CD14-positive monocyte (primary cell): ENCODE measurements around the gene MGAT4A. TPM values are rescaled to one million over a fixed set of nuclear protein-coding genes. Genes with fewer than 3 reads are reported as not detected.

ENCODE experiments used
- DNase-seq, 3 donors: peaks; one replicate each; pipeline ENCODE4 v3.0.0-alpha.2; 2011 to 2022
- H2AFZ ChIP-seq: 2 replicates; pipeline ENCODE4 v1.6.0; 2012; ENCODE audit warnings: mild to moderate bottlenecking, low read depth, low read length, inconsistent platforms; ENCODE audit not compliant: insufficient read depth, poor library complexity, severe bottlenecking
- H3K27ac ChIP-seq, 2 donors: 1 replicate in 1 of 2; 2 replicates in 1 of 2; pipeline ENCODE4 v1.5.1; 2012 to 2013; ENCODE audit warnings: low read length in 2 of 2, control low read depth in 1 of 2, inconsistent platforms in 1 of 2, low read depth in 1 of 2, mild to moderate bottlenecking in 1 of 2
- H3K27me3 ChIP-seq, 2 donors: one replicate each; pipeline versions ENCODE4 v1.6.0 to v1.6.1; 2011 to 2013; ENCODE audit warnings: low read length in 2 of 2; ENCODE audit not compliant: control insufficient read depth in 2 of 2, insufficient read depth in 2 of 2
- H3K36me3 ChIP-seq, 2 donors: replicated peaks in 1 of 2; 1 replicate in 1 of 2; 2 replicates in 1 of 2; pipeline versions ENCODE4 v1.5.1 to v1.6.1; 2012 to 2013; ENCODE audit warnings: low read length in 2 of 2, control low read depth in 1 of 2, inconsistent platforms in 1 of 2, mild to moderate bottlenecking in 1 of 2; ENCODE audit not compliant: insufficient read depth in 2 of 2, control insufficient read depth in 1 of 2
- H3K4me1 ChIP-seq, 2 donors: 1 replicate in 1 of 2; 2 replicates in 1 of 2; pipeline versions ENCODE4 v1.5.1 to v1.6.1; 2012 to 2013; ENCODE audit warnings: low read length in 2 of 2, control low read depth in 1 of 2, inconsistent platforms in 1 of 2, mild to moderate bottlenecking in 1 of 2, moderate library complexity in 1 of 2; ENCODE audit not compliant: insufficient read depth in 2 of 2, control insufficient read depth in 1 of 2
- H3K4me2 ChIP-seq: replicated peaks from 2 replicates; pipeline ENCODE3; 2012; ENCODE audit warnings: low read length, moderate library complexity, mild to moderate bottlenecking; ENCODE audit not compliant: poor library complexity, severe bottlenecking; ENCODE audit errors: extremely low read depth
- H3K4me3 ChIP-seq, 3 experiments: fragments of 200-600 bp in 1 of 3; sonication (generic) in 1 of 3; replicated peaks in 1 of 3; 1 replicate in 2 of 3; 2 replicates in 1 of 3; pipeline ENCODE4 v1.5.1; 2011 to 2013; ENCODE audit warnings: low read length in 3 of 3, mild to moderate bottlenecking in 3 of 3, control low read depth in 2 of 3, low read depth in 2 of 3, inconsistent platforms in 1 of 3, moderate library complexity in 1 of 3
- H3K79me2 ChIP-seq: 2 replicates; pipeline ENCODE4 v1.6.0; 2012; ENCODE audit warnings: mild to moderate bottlenecking, control low read depth, inconsistent platforms, low read length, moderate library complexity; ENCODE audit not compliant: insufficient read depth
- H3K9ac ChIP-seq: 2 replicates; pipeline ENCODE4 v1.6.0; 2017; ENCODE audit warnings: low read length, mild to moderate bottlenecking; ENCODE audit not compliant: insufficient read depth, poor library complexity, severe bottlenecking
- H3K9me3 ChIP-seq, 2 donors: replicated peaks in 1 of 2; 1 replicate in 1 of 2; 2 replicates in 1 of 2; pipeline versions ENCODE4 v1.5.1 to v1.6.1; 2012 to 2013; ENCODE audit warnings: low read length in 2 of 2, control low read depth in 1 of 2; ENCODE audit not compliant: control insufficient read depth in 1 of 2, insufficient read depth in 1 of 2
- H4K20me1 ChIP-seq: 2 replicates; pipeline ENCODE4 v1.6.0; 2012; ENCODE audit warnings: mild to moderate bottlenecking, low read length, control low read depth, moderate library complexity; ENCODE audit not compliant: insufficient read depth
- H3K27ac Mint-ChIP-seq, 7 donors: one replicate each; pipeline ENCODE4 v1.8.0; 2020; ENCODE audit warnings: mild to moderate bottlenecking in 7 of 7, mixed read lengths in 7 of 7, moderate library complexity in 6 of 7, inconsistent platforms in 2 of 7
- H3K27me3 Mint-ChIP-seq, 3 donors: one replicate each; pipeline ENCODE4 v1.8.0; 2021 to 2022; ENCODE audit warnings: low read depth in 3 of 3, mild to moderate bottlenecking in 3 of 3, mixed read lengths in 3 of 3, moderate library complexity in 3 of 3, inconsistent platforms in 1 of 3
- H3K36me3 Mint-ChIP-seq, 2 donors: one replicate each; pipeline ENCODE4 v1.8.0; 2020; ENCODE audit warnings: mixed read lengths in 2 of 2, inconsistent platforms in 1 of 2, mild to moderate bottlenecking in 1 of 2
- H3K4me1 Mint-ChIP-seq: one replicate; pipeline ENCODE4 v1.8.0; 2020; ENCODE audit warnings: mild to moderate bottlenecking, mixed read lengths
- H3K4me3 Mint-ChIP-seq, 2 donors: one replicate each; pipeline ENCODE4 v1.8.0; 2020; ENCODE audit warnings: mild to moderate bottlenecking in 2 of 2, mixed read lengths in 2 of 2, moderate library complexity in 1 of 2
- H3K9me3 Mint-ChIP-seq, 7 donors: one replicate each; pipeline ENCODE4 v1.8.0; 2020 to 2022; ENCODE audit warnings: mixed read lengths in 7 of 7, mild to moderate bottlenecking in 6 of 7, moderate library complexity in 6 of 7, inconsistent platforms in 2 of 7
- WGBS: methylation state at CpG from one replicate; pipeline ENCODE4 v1.1.5; 2013; ENCODE audit warnings: missing lambda C conversion rate; ENCODE audit not compliant: insufficient coverage; 5-methylcytosine and 5-hydroxymethylcytosine counted together
- intact Hi-C, 2 donors: fragments of 100-400 bp; cut with micrococcal nuclease; formaldehyde crosslinking; loops; one replicate each; pipeline versions ENCODE4 v1.15.0 to v1.15.1; 2023
- polyA plus RNA-seq, 3 donors: library from polyadenylated mRNA; depleted of rRNA in 1 of 3; unstranded in 2 of 3; stranded (reverse) in 1 of 3; fragments of 300-500 nt in 2 of 3; fragments of >200 nt in 1 of 3; fragmentation: Illumina TruSeq in 2 of 3; gene quantifications; 1 replicate in 2 of 3; 2 replicates in 1 of 3; pipeline ENCODE4 v1.2.3, GENCODE V29; 2012 to 2021
- TF ChIP-seq, protein P1 (sequence below): fragments of 200-600 bp; IDR thresholded peaks from one replicate; pipeline ENCODE4 v1.8.0; 2022; ENCODE audit warnings: antibody characterized with exemption, mild to moderate bottlenecking

The MGAT4A gene
- polyA plus RNA-seq, 3 donors = 24.3 to 35.9 (median 35.1) TPM

DNA sequence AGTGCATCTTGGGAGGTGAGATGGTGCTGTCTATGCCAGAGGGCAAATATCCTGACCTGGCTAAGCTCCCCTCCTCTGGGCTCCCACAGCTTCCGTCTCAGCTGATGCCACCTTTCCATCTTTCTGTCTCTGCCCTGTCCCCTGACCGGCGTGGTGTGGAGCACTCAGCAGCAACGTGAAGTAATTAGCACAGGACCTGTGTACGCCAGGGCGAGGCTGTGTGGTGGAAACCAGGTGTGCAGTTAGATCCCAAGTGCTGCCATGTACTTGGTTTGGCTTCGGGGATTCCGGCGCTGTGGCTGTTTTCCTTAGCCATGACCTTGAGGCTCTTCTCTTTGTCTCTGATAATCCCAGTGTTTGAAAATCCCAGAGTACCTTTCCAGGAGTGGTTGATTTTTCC, 159.1 kb downstream of the MGAT4A start:
- Histone ChIP-seq H3K79me2 (no peaks in the 10 kb centered on the region), H3K4me3 (no peak overlapping the region), H3K27me3 (no peaks in the 10 kb centered on the region), H3K4me1 (no peaks in the 10 kb centered on the region), H3K9me3 (no peaks in the 10 kb centered on the region), H3K9ac (no peak overlapping the region), H2AFZ (no peak overlapping the region), H4K20me1 (peaks cover 39% of the 10 kb centered on the region), H3K27ac (no peak overlapping the region), H3K36me3 (peaks cover 98 to 100% of the 10 kb centered on the region in 2 donors), H3K4me2 (no peak overlapping the region)
- Mint-ChIP-seq H3K27ac (peak overlapping the region in 1 of 7 donors; percentile 26), H3K27me3 (peaks cover 0 to 3% (median 1%) of the 10 kb centered on the region in 3 donors), H3K4me1 (no peaks in the 10 kb centered on the region), H3K36me3 (peaks cover 96 to 98% of the 10 kb centered on the region in 2 donors), H3K4me3 (no peak overlapping the region), H3K9me3 (no peaks in the 10 kb centered on the region)
- intact Hi-C loops = no loop called here
- TF ChIP-seq, protein P1, sequence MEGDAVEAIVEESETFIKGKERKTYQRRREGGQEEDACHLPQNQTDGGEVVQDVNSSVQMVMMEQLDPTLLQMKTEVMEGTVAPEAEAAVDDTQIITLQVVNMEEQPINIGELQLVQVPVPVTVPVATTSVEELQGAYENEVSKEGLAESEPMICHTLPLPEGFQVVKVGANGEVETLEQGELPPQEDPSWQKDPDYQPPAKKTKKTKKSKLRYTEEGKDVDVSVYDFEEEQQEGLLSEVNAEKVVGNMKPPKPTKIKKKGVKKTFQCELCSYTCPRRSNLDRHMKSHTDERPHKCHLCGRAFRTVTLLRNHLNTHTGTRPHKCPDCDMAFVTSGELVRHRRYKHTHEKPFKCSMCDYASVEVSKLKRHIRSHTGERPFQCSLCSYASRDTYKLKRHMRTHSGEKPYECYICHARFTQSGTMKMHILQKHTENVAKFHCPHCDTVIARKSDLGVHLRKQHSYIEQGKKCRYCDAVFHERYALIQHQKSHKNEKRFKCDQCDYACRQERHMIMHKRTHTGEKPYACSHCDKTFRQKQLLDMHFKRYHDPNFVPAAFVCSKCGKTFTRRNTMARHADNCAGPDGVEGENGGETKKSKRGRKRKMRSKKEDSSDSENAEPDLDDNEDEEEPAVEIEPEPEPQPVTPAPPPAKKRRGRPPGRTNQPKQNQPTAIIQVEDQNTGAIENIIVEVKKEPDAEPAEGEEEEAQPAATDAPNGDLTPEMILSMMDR = no peak
- no peak for DNase-seq
- 98% methylated on average over 9 of the region's 9 CpGs for WGBS

DNA sequence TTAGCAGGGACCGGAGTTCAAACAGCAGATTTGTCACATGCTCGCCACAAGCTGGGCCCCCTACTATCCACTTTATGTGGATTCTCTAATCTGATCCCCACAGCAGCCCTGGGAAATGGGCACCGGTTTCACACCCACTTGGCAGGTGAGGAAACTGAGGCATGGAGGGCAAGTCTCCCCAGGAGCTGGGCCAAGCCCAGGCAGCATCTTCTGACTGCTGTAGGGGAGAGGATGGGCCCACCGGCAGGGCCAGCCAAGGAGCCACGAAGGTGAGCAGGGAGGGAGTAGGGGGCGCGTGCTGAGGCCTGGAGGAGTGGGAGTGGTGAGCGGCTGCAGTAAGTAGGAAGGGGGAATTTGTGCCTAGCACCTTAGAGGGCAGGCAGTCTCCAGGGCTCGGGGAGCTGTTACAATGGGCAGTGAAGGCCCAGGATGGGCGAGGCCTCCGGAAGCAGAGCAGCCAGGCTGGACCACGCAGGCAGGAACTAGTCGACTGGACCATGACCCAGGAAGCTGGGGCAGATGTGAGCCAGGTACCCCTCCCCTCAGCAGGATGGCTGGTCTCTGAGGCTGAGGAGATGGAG, 159.7 kb downstream of the MGAT4A start:
- WGBS = 98% methylated on average over 9 of the region's 13 CpGs
- DNase-seq = no peak
- Histone ChIP-seq H3K27ac (no peak overlapping the region), H3K4me2 (no peak overlapping the region), H2AFZ (no peak overlapping the region), H3K4me3 (no peak overlapping the region), H4K20me1 (peaks cover 37% of the 10 kb centered on the region), H3K79me2 (no peaks in the 10 kb centered on the region), H3K9ac (no peak overlapping the region), H3K4me1 (no peaks in the 10 kb centered on the region), H3K9me3 (no peaks in the 10 kb centered on the region), H3K36me3 (peaks cover 98 to 100% of the 10 kb centered on the region in 2 donors), H3K27me3 (no peaks in the 10 kb centered on the region)
- H3K4me1 Mint-ChIP-seq = no peaks in the 10 kb centered on the region
- H3K36me3 Mint-ChIP-seq = peaks cover 97 to 98% of the 10 kb centered on the region in 2 donors
- peak overlapping the region in 2 of 7 donors; percentile 10 to 38 for H3K27ac Mint-ChIP-seq
- no peak overlapping the region for H3K4me3 Mint-ChIP-seq
- H3K27me3 Mint-ChIP-seq = peaks cover 0 to 3% (median under 1%) of the 10 kb centered on the region in 3 donors
- no peaks in the 10 kb centered on the region for H3K9me3 Mint-ChIP-seq
- TF ChIP-seq, protein P1 = no peak
- intact Hi-C loops = no loop called here
